Progenitor cell of endocrine pancreas (in vitro differentiated cells): ENCODE results near the gene SCAANT1. TPM values are rescaled to one million over a fixed set of nuclear protein-coding genes. Genes with fewer than 3 reads are reported as not detected.

Experiments used
- DNase-seq: peaks from one replicate; pipeline ENCODE4 v3.0.0; 2021; ENCODE audit warnings: low spot score; ENCODE audit not compliant: unreplicated experiment
- H3K27ac Mint-ChIP-seq: 2 replicates; pipeline ENCODE4 v1.8.0; 2021; ENCODE audit warnings: mild to moderate bottlenecking, moderate library complexity, mixed read lengths
- H3K27me3 Mint-ChIP-seq: 2 replicates; pipeline ENCODE4 v1.8.0; 2021; ENCODE audit warnings: mixed read lengths
- H3K36me3 Mint-ChIP-seq: 2 replicates; pipeline ENCODE4 v1.8.0; 2022; ENCODE audit warnings: mixed read lengths; ENCODE audit not compliant: insufficient read depth
- H3K4me1 Mint-ChIP-seq: 2 replicates; pipeline ENCODE4 v1.8.0; 2021; ENCODE audit warnings: low read depth, mixed read lengths
- H3K4me3 Mint-ChIP-seq: 2 replicates; pipeline ENCODE4 v1.8.0; 2021; ENCODE audit warnings: low read depth, mild to moderate bottlenecking, moderate library complexity, mixed read lengths
- H3K9me3 Mint-ChIP-seq: 2 replicates; pipeline ENCODE4 v1.8.0; 2021; ENCODE audit warnings: low read depth, mixed read lengths
- CTCF ChIP-seq: fragments of 200-600 bp; sonication (generic); IDR thresholded peaks from one replicate; pipeline ENCODE4 v1.5.0; 2021; ENCODE audit warnings: antibody characterized with exemption, mild to moderate bottlenecking; ENCODE audit not compliant: unreplicated experiment
- total RNA-seq: library from RNA; stranded (reverse); gene quantifications from 2 replicates; pipeline ENCODE4 v1.2.1, GENCODE V29; 2021

Gene SCAANT1
- total RNA-seq, 1 donor from 2014 or later, result not detected

- H3K27ac Mint-ChIP-seq, result peak overlapping the region; percentile 28
- H3K27me3 Mint-ChIP-seq, result no peaks in the 10 kb centered on the region
- DNase-seq, result no peak
- no peaks in the 10 kb centered on the region for H3K9me3 Mint-ChIP-seq
- no peak for TF ChIP-seq CTCF
- peaks cover 2% of the 10 kb centered on the region for H3K36me3 Mint-ChIP-seq
- H3K4me3 Mint-ChIP-seq, result no peak overlapping the region
- H3K4me1 Mint-ChIP-seq, result peaks cover 64% of the 10 kb centered on the region
These were observed 21.3 kb upstream of the SCAANT1 start for GRCh38 chr3:63933459-63933858.

- H3K4me3 Mint-ChIP-seq, result no peak overlapping the region
- H3K9me3 Mint-ChIP-seq, result no peaks in the 10 kb centered on the region
- DNase-seq, result no peak
- peaks cover 2% of the 10 kb centered on the region for H3K36me3 Mint-ChIP-seq
- peaks cover 60% of the 10 kb centered on the region for H3K4me1 Mint-ChIP-seq
- peak overlapping the region; percentile 42 for H3K27ac Mint-ChIP-seq
- no peaks in the 10 kb centered on the region for H3K27me3 Mint-ChIP-seq
- TF ChIP-seq CTCF, result no peak
These were observed 20.5 kb upstream of the SCAANT1 start for GRCh38 chr3:63932509-63933212.

- no peaks in the 10 kb centered on the region for H3K27me3 Mint-ChIP-seq
- peak; percentile 25 for TF ChIP-seq CTCF
- peaks cover 9% of the 10 kb centered on the region for H3K36me3 Mint-ChIP-seq
- no peak overlapping the region for H3K4me3 Mint-ChIP-seq
- no peak for DNase-seq
- H3K9me3 Mint-ChIP-seq, result peaks cover under 1% of the 10 kb centered on the region
- H3K27ac Mint-ChIP-seq, result no peak overlapping the region
- H3K4me1 Mint-ChIP-seq, result peaks cover 53% of the 10 kb centered on the region
These were observed 19.1 kb upstream of the SCAANT1 start for GRCh38 chr3:63931290-63931689.

GRCh38 chr3:63927422-63928280 is 15.5 kb upstream of the SCAANT1 start:
- no peak for DNase-seq
- Mint-ChIP-seq H3K27me3 (no peaks in the 10 kb centered on the region), H3K9me3 (peaks cover 23% of the 10 kb centered on the region), H3K36me3 (peaks cover 42% of the 10 kb centered on the region), H3K4me3 (no peak overlapping the region), H3K27ac (no peak overlapping the region), H3K4me1 (peaks cover 40% of the 10 kb centered on the region)
- no peak for TF ChIP-seq CTCF

- H3K36me3 Mint-ChIP-seq, result peaks cover 46% of the 10 kb centered on the region
- no peak overlapping the region for H3K4me3 Mint-ChIP-seq
- H3K4me1 Mint-ChIP-seq, result peaks cover 26% of the 10 kb centered on the region
- no peaks in the 10 kb centered on the region for H3K27me3 Mint-ChIP-seq
- H3K27ac Mint-ChIP-seq, result no peak overlapping the region
- no peak for TF ChIP-seq CTCF
- H3K9me3 Mint-ChIP-seq, result peaks cover 23% of the 10 kb centered on the region
- DNase-seq, result no peak
These were observed 14.1 kb upstream of the SCAANT1 start for GRCh38 chr3:63926309-63926708.
